HepG2 (cell line): ENCODE measurements around the gene CAP2. TPM values are rescaled to one million over a fixed set of nuclear protein-coding genes. Genes with fewer than 3 reads are reported as not detected.

Experiments used
- CEBPB ChIP-seq: IDR thresholded peaks from 2 replicates; pipeline ENCODE4 v1.6.1; 2011; ENCODE audit warnings: low read depth, low read length, improper control_type of control experiment, borderline replicate concordance
- CHCHD3 ChIP-seq: sonication (generic); formaldehyde crosslinking; IDR thresholded peaks from 2 replicates; pipeline ENCODE4 v1.8.0; 2022; ENCODE audit warnings: mild to moderate bottlenecking, missing genetic modification reagents, moderate library complexity
- FOXJ3 ChIP-seq: sonication (generic); formaldehyde crosslinking; IDR thresholded peaks from 2 replicates; pipeline ENCODE4 v1.4.0; 2020; ENCODE audit warnings: missing genetic modification reagents, mild to moderate bottlenecking, borderline replicate concordance
- KAT7 ChIP-seq: IDR thresholded peaks from 2 replicates; pipeline ENCODE4 v1.6.1; 2018; ENCODE audit warnings: borderline replicate concordance, missing compliant biosample characterization
- KDM2A ChIP-seq: sonication (generic); formaldehyde crosslinking; IDR thresholded peaks from 2 replicates; pipeline ENCODE4 v1.4.0; 2020; ENCODE audit warnings: low read depth, missing genetic modification reagents, borderline replicate concordance
- KDM5B ChIP-seq: sonication (generic); formaldehyde crosslinking; IDR thresholded peaks from 2 replicates; pipeline ENCODE4 v1.4.0; 2020; ENCODE audit warnings: missing genetic modification reagents, mild to moderate bottlenecking, borderline replicate concordance
- MAFK ChIP-seq, 2 experiments: IDR thresholded peaks in 1 of 2; conservative IDR thresholded peaks in 1 of 2; 2 replicates each; pipeline ENCODE4 v1.6.1; 2011; ENCODE audit warnings: improper control_type of control experiment in 2 of 2, low read length in 2 of 2
- MTF2 ChIP-seq: sonication (generic); formaldehyde crosslinking; IDR thresholded peaks from 2 replicates; pipeline ENCODE4 v1.5.0; 2020; ENCODE audit warnings: missing genetic modification reagents, borderline replicate concordance
- POLR2A ChIP-seq, 2 experiments: IDR thresholded peaks; 2 replicates each; pipeline ENCODE4 v1.6.1; 2011; ENCODE audit warnings: low read depth in 2 of 2, low read length in 2 of 2, mild to moderate bottlenecking in 1 of 2, moderate library complexity in 1 of 2; ENCODE audit not compliant: insufficient read depth in 1 of 2
- RFXAP ChIP-seq: sonication (generic); formaldehyde crosslinking; IDR thresholded peaks from 2 replicates; pipeline ENCODE4 v1.4.0; 2020; ENCODE audit warnings: missing genetic modification reagents, borderline replicate concordance
- RXRA ChIP-seq: sonication (generic); formaldehyde crosslinking; IDR thresholded peaks from 2 replicates; pipeline ENCODE4 v1.5.1; 2020; ENCODE audit warnings: missing genetic modification reagents
- SIN3B ChIP-seq: fragments of 150-350 bp; IDR thresholded peaks from 2 replicates; pipeline ENCODE4 v1.6.1; 2014; ENCODE audit warnings: low read length
- THAP11 ChIP-seq: IDR thresholded peaks from 2 replicates; pipeline ENCODE4 v1.6.1; 2016; ENCODE audit warnings: missing biosample characterization, missing genetic modification reagents
- ZBTB20 ChIP-seq: sonication (generic); formaldehyde crosslinking; IDR thresholded peaks from 2 replicates; pipeline ENCODE4 v1.8.1; 2023; ENCODE audit warnings: missing genetic modification reagents, low read depth, mild to moderate bottlenecking, borderline replicate concordance
- ZBTB3 ChIP-seq: sonication (generic); formaldehyde crosslinking; IDR thresholded peaks from 2 replicates; pipeline ENCODE4 v1.4.0; 2020; ENCODE audit warnings: low read depth, mild to moderate bottlenecking, moderate library complexity, missing genetic modification reagents, borderline replicate concordance
- ZMYM2 ChIP-seq: sonication (generic); formaldehyde crosslinking; IDR thresholded peaks from 2 replicates; pipeline ENCODE4 v1.8.0; 2022; ENCODE audit warnings: mild to moderate bottlenecking, missing genetic modification reagents
- ZNF414 ChIP-seq: sonication (generic); formaldehyde crosslinking; IDR thresholded peaks from 2 replicates; pipeline ENCODE4 v1.5.0; 2020; ENCODE audit warnings: missing genetic modification reagents
- ZNF572 ChIP-seq: sonication (generic); formaldehyde crosslinking; IDR thresholded peaks from 2 replicates; pipeline ENCODE4 v1.5.1; 2020; ENCODE audit warnings: mild to moderate bottlenecking, missing genetic modification reagents
- ZNF589 ChIP-seq: sonication (generic); formaldehyde crosslinking; conservative IDR thresholded peaks from 2 replicates; pipeline ENCODE4 v1.8.0; 2022; ENCODE audit warnings: mild to moderate bottlenecking, moderate library complexity, missing genetic modification reagents
- ZSCAN21 ChIP-seq: sonication (generic); formaldehyde crosslinking; IDR thresholded peaks from 2 replicates; pipeline ENCODE4 v1.8.0; 2022; ENCODE audit warnings: mild to moderate bottlenecking, missing genetic modification reagents, moderate library complexity, borderline replicate concordance
- polyA plus RNA-seq, 8 experiments: library from polyadenylated mRNA; depleted of rRNA in 3 of 8; stranded (reverse) in 7 of 8; unstranded in 1 of 8; fragments of >200 nt; fragmentation: Illumina TruSeq in 4 of 8; extraction: Trizol in 4 of 8; gene quantifications; 2 replicates each; pipeline versions ENCODE4 v1.2.1 to v1.2.3, GENCODE V29; 2011 to 2016; ENCODE audit warnings: low read depth in 4 of 8, missing spikeins in 1 of 8, mixed read lengths in 1 of 8; ENCODE audit not compliant: insufficient read depth in 1 of 8
- total RNA-seq, 5 experiments: library from RNA; depleted of rRNA; stranded (reverse); fragments of >200 nt; fragmentation: Illumina TruSeq; extraction: Trizol; gene quantifications; 2 replicates each; pipeline ENCODE4 v1.2.3, GENCODE V29; 2016; ENCODE audit warnings: low read depth in 1 of 5
- TF ChIP-seq, protein P1 (sequence below): sonication (generic); formaldehyde crosslinking; IDR thresholded peaks from 2 replicates; pipeline ENCODE4 v1.5.0; 2020; ENCODE audit warnings: mild to moderate bottlenecking, missing genetic modification reagents, borderline replicate concordance

Gene CAP2
- total and polyA plus RNA-seq, 2 of the 13 experiments (the other 11 are each of a cell fraction or from before 2014, with no cell fraction given), result 7.9 to 53.1 TPM

- TF ChIP-seq MTF2 (CRISPR knock-in tag) (0 out of 2 replicates have a peak, but pooled peaks have one; percentile 59), ZBTB3 (0 out of 2 replicates have a peak, but pooled peaks have one; percentile 79), ZNF589 (CRISPR knock-in tag) (peak; percentile 80; the same call in 1 of the 2 replicates), ZMYM2 (peak; percentile 63; the same call in 1 of the 2 replicates), THAP11 (CRISPR knock-in tag) (peak; percentile 36; the same call in 1 of the 2 replicates), FOXJ3 (CRISPR knock-in tag) (peak; percentile 31; the same call in 1 of the 2 replicates), ZNF414 (CRISPR knock-in tag) (peak; percentile 38; the same call in 1 of the 2 replicates), KAT7 (CRISPR knock-in tag) (peak; percentile 58), KDM2A (CRISPR knock-in tag) (peak; percentile 86; the same call in 1 of the 2 replicates), SIN3B (no peak), ZSCAN21 (peak; percentile 75), ZNF572 (0 out of 2 replicates have a peak, but pooled peaks have one; percentile 37), CHCHD3 (CRISPR knock-in tag) (peak; percentile 87; the same call in 1 of the 2 replicates), RXRA (CRISPR knock-in tag) (peak; percentile 71; the same call in 1 of the 2 replicates), KDM5B (CRISPR knock-in tag) (peak; percentile 68; the same call in 1 of the 2 replicates), RFXAP (CRISPR knock-in tag) (peak; percentile 35; the same call in 1 of the 2 replicates), ZBTB20 (no peak), MAFK (conservative IDR thresholded peaks at IDR 0.05 in 1 of 2, IDR thresholded peaks at IDR 0.05 in 1 of 2; ENCODE audit: low read length in 2 of 2) (no peak), CEBPB (no peak), POLR2A (IDR thresholded peaks at IDR 0.05; ENCODE audit: insufficient read depth in 1 of 2, low read depth in 2 of 2, low read length in 2 of 2) (no peak)
- TF ChIP-seq, protein P1, sequence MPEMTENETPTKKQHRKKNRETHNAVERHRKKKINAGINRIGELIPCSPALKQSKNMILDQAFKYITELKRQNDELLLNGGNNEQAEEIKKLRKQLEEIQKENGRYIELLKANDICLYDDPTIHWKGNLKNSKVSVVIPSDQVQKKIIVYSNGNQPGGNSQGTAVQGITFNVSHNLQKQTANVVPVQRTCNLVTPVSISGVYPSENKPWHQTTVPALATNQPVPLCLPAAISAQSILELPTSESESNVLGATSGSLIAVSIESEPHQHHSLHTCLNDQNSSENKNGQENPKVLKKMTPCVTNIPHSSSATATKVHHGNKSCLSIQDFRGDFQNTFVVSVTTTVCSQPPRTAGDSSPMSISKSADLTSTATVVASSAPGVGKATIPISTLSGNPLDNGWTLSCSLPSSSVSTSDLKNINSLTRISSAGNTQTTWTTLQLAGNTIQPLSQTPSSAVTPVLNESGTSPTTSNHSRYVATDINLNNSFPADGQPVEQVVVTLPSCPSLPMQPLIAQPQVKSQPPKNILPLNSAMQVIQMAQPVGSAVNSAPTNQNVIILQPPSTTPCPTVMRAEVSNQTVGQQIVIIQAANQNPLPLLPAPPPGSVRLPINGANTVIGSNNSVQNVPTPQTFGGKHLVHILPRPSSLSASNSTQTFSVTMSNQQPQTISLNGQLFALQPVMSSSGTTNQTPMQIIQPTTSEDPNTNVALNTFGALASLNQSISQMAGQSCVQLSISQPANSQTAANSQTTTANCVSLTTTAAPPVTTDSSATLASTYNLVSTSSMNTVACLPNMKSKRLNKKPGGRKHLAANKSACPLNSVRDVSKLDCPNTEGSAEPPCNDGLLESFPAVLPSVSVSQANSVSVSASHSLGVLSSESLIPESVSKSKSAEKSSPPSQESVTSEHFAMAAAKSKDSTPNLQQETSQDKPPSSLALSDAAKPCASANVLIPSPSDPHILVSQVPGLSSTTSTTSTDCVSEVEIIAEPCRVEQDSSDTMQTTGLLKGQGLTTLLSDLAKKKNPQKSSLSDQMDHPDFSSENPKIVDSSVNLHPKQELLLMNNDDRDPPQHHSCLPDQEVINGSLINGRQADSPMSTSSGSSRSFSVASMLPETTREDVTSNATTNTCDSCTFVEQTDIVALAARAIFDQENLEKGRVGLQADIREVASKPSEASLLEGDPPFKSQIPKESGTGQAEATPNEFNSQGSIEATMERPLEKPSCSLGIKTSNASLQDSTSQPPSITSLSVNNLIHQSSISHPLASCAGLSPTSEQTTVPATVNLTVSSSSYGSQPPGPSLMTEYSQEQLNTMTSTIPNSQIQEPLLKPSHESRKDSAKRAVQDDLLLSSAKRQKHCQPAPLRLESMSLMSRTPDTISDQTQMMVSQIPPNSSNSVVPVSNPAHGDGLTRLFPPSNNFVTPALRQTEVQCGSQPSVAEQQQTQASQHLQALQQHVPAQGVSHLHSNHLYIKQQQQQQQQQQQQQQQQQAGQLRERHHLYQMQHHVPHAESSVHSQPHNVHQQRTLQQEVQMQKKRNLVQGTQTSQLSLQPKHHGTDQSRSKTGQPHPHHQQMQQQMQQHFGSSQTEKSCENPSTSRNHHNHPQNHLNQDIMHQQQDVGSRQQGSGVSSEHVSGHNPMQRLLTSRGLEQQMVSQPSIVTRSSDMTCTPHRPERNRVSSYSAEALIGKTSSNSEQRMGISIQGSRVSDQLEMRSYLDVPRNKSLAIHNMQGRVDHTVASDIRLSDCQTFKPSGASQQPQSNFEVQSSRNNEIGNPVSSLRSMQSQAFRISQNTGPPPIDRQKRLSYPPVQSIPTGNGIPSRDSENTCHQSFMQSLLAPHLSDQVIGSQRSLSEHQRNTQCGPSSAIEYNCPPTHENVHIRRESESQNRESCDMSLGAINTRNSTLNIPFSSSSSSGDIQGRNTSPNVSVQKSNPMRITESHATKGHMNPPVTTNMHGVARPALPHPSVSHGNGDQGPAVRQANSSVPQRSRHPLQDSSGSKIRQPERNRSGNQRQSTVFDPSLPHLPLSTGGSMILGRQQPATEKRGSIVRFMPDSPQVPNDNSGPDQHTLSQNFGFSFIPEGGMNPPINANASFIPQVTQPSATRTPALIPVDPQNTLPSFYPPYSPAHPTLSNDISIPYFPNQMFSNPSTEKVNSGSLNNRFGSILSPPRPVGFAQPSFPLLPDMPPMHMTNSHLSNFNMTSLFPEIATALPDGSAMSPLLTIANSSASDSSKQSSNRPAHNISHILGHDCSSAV (CRISPR knock-in tag), result no peak
These were observed 207.4 kb downstream of the CAP2 start (continued) for GRCh38 chr6:17600527-17601385.
